ENCODE measurements around the gene STRA6. TPM values are rescaled to one million over a fixed set of nuclear protein-coding genes. Genes with fewer than 3 reads are reported as not detected.

Gene STRA6
- total and polyA plus RNA-seq, 2 of the 8 experiments (the other 6 are each of a cell fraction or from before 2014, with no cell fraction given): 9.3 to 14.5 TPM

DNA sequence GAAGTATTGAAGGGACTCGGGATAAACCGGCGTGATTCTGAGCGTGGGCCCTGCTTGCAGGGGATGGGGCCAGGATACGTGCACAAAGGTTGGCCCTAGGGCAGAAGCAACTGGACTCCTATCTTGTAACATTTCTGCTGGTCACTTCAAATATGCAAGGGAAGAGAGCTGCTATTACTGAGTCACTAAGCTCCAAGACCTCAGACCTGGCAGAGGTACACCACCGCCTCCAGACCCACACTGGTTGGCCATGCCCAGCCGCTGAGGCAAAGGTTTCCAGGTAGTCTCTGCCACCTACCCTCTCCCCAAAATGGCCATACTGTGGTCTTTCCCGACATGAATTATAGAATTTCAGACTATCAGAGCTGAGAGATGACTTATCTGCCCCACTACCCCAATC lies 13.4 kb upstream of the STRA6 start:
- Histone ChIP-seq H3K4me3 (ENCODE audit: extremely low read depth in 1 of 4, insufficient read depth in 2 of 4, low read depth in 3 of 4, low read length in 4 of 4) (peak overlapping the region in 2 of 4 experiments; percentile 1 to 8; a peak in 1 of 8 replicates), H2AFZ (ENCODE audit: low read length) (no peak overlapping the region), H4K8ac (ENCODE audit: extremely low read depth, insufficient read depth, low read length) (no peak overlapping the region), H2BK5ac (ENCODE audit: low read depth, low read length) (no peak overlapping the region), H3K23ac (ENCODE audit: insufficient read length) (no peak overlapping the region), H4K5ac (ENCODE audit: insufficient read length, low read depth, low read length) (no peak overlapping the region), H3K27me3 (replicated peaks in 1 of 4; ENCODE audit: control insufficient read depth in 3 of 4, extremely low read depth in 1 of 4, insufficient read depth in 3 of 4, low read length in 3 of 4) (peaks cover 5 to 39% (median 33%) of the 10 kb centered on the region in 4 experiments), H3K36me3 (ENCODE audit: control insufficient read depth in 2 of 4, insufficient read depth in 4 of 4, low read length in 3 of 4) (no peaks in the 10 kb centered on the region), H3K4me2 (ENCODE audit: insufficient read depth in 1 of 2, low read depth in 2 of 2, low read length in 2 of 2) (peak overlapping the region; percentile 9 to 10; a peak in 3 of 4 replicates), H2BK15ac (ENCODE audit: low read length) (no peak overlapping the region; the same call in 1 of the 2 replicates), H3K18ac (ENCODE audit: extremely low read depth, low read length) (no peak overlapping the region), H3K9me3 (ENCODE audit: insufficient read depth in 2 of 2, low read depth in 1 of 2, low read length in 1 of 2) (no peaks in the 10 kb centered on the region), H3K79me2 (ENCODE audit: control insufficient read depth in 1 of 2, insufficient read depth in 2 of 2, low read length in 2 of 2) (no peaks in the 10 kb centered on the region), H3K14ac (ENCODE audit: insufficient read length) (no peak overlapping the region), H3K23me2 (ENCODE audit: low read depth, low read length) (peaks cover 2% of the 10 kb centered on the region), H4K91ac (replicated peaks; ENCODE audit: insufficient read length, low read length) (peak overlapping the region; percentile 54), H4K20me1 (replicated peaks in 1 of 2; ENCODE audit: control insufficient read depth in 1 of 2, insufficient read depth in 2 of 2, low read length in 2 of 2) (peaks cover 1 to 2% of the 10 kb centered on the region in 2 experiments), H3K79me1 (ENCODE audit: low read depth, low read length) (no peaks in the 10 kb centered on the region), H3K9ac (replicated peaks in 1 of 4; ENCODE audit: extremely low read depth in 1 of 4, low read depth in 3 of 4, low read length in 3 of 4) (no peak overlapping the region), H2AK5ac (ENCODE audit: low read depth, low read length) (no peak overlapping the region), H3K27ac (ENCODE audit: low read depth, low read length) (no peak overlapping the region), H2BK12ac (ENCODE audit: low read depth, low read length) (no peak overlapping the region), H2BK20ac (ENCODE audit: low read length) (no peak overlapping the region), H3K56ac (replicated peaks; ENCODE audit: insufficient read length, low read depth, low read length) (no peak overlapping the region), H3K4me1 (replicated peaks in 1 of 4; ENCODE audit: control insufficient read depth in 3 of 4, insufficient read depth in 4 of 4, low read length in 3 of 4) (peaks cover 27 to 37% (median 31%) of the 10 kb centered on the region in 4 experiments), H3K4ac (replicated peaks; ENCODE audit: insufficient read length, low read depth, low read length) (no peak overlapping the region), H2BK120ac (replicated peaks; ENCODE audit: low read depth, low read length) (no peak overlapping the region)
- no peak for FAIRE-seq
- ChIA-PET CTCF (ENCODE audit: partially characterized antibody) (interaction anchor here (0.9 to 2.2 kb wide), 7 partner anchors 9 to 93 kb away, joined by 3 to 8 read pairs (median 3); no protein-coding TSS in a partner anchor), POLR2A (ENCODE audit: partially characterized antibody) (interaction anchor here (1.0 to 7.0 kb wide), 3 partner anchors 9 to 28 kb away, joined by 3 to 58 read pairs (median 6); partner anchors contain the start of gene STRA6)
- DNase-seq (ENCODE audit: low read depth in 1 of 2, low spot score in 2 of 2): no peak
- 62% methylated on average over 5 of the region's 8 CpGs; no CpG with 5 or more reads in 1 of the 2 experiments for WGBS, 2 experiments (ENCODE audit: extremely low coverage in 1 of 2, insufficient coverage in 1 of 2, insufficient read length in 1 of 2, insufficient replicate concordance in 2 of 2, low coverage in 1 of 2, low lambda C conversion rate in 2 of 2, missing lambda C conversion rate in 1 of 2)
- no peak for TF ChIP-seq JUN (IDR thresholded peaks at IDR 0.05; ENCODE audit: low read depth, low read length)
- TF ChIP-seq NANOG (IDR thresholded peaks at IDR 0.05; ENCODE audit: insufficient read depth, low read depth, low read length, poor library complexity, severe bottlenecking): no peak
- no peak for TF ChIP-seq SRF (IDR thresholded peaks at IDR 0.05; ENCODE audit: low read depth, low read length)
- TF ChIP-seq, protein P1, sequence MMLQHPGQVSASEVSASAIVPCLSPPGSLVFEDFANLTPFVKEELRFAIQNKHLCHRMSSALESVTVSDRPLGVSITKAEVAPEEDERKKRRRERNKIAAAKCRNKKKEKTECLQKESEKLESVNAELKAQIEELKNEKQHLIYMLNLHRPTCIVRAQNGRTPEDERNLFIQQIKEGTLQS (IDR thresholded peaks at IDR 0.05; ENCODE audit: insufficient read depth, low read depth, low read length): no peak
- TF ChIP-seq TBP (IDR thresholded peaks at IDR 0.05; ENCODE audit: low read depth, low read length): no peak
- TF ChIP-seq JUND (IDR thresholded peaks at IDR 0.05; ENCODE audit: low read length): no peak
- TF ChIP-seq MAFK (IDR thresholded peaks at IDR 0.05; ENCODE audit: low read depth, low read length): no peak
- TF ChIP-seq ZNF274 (IDR thresholded peaks at IDR 0.05; ENCODE audit: borderline replicate concordance, extremely low read depth, low read length): no peak
- no peak for TF ChIP-seq GTF2F1 (IDR thresholded peaks at IDR 0.05; ENCODE audit: borderline replicate concordance, low read depth, low read length)
- no peak for TF ChIP-seq SP2 (IDR thresholded peaks at IDR 0.05; ENCODE audit: low read length)
- no peak for TF ChIP-seq RAD21 (IDR thresholded peaks at IDR 0.05 in 1 of 2, conservative IDR thresholded peaks at IDR 0.05 in 1 of 2; ENCODE audit: low read depth in 2 of 2, low read length in 2 of 2)
- TF ChIP-seq ASH2L (IDR thresholded peaks at IDR 0.05; ENCODE audit: low read length): no peak

Measured in H1 (cell line).